Esophagus mucosa (tissue), 1 donor: ENCODE results near the gene OR52K2. TPM values are rescaled to one million over a fixed set of nuclear protein-coding genes. Genes with fewer than 3 reads are reported as not detected.
"Not testable (repeated sequence)": the region's sequence is repeated elsewhere in the genome, so short reads cannot be mapped to it uniquely, and the experiment has no call there.

Experiments used
- ATAC-seq: fragments of 200-7000 bp; cut with Tn5 transposase; one replicate; pipeline ENCODE4 v1.9.1; 2020
- total RNA-seq: library from RNA; stranded (reverse); gene quantifications from one replicate; pipeline ENCODE4 v1.2.4, GENCODE V29; 2023
- donor health status: DM: yes; HTN: yes; CAD: no.

The OR52K2 gene
- total RNA-seq, 1 donor from 2014 or later = not detected

- peak; percentile 42 for ATAC-seq
Measured at GRCh38 chr11:4480577-4481239, 31.6 kb downstream of the OR52K2 start.

- ATAC-seq = no peak
Measured at GRCh38 chr11:4481240-4481582, 32.1 kb downstream of the OR52K2 start.

- ATAC-seq = no peak
Measured at GRCh38 chr11:4482445-4482844, 33.4 kb downstream of the OR52K2 start, which contains the start of gene OR52K1. Gene OR52K1, plus strand, starts transcription at chr11:4482646. Its CDS starts 6,255 bp downstream, at chr11:4488901.

GRCh38 chr11:4484310-4484709, 35.2 kb downstream of the OR52K2 start:
- peak; percentile 88 for ATAC-seq

GRCh38 chr11:4491405-4491804, 42.3 kb downstream of the OR52K2 start:
- not testable (repeated sequence) for ATAC-seq

GRCh38 chr11:4491878-4492606, 42.9 kb downstream of the OR52K2 start:
- no peak for ATAC-seq

GRCh38 chr11:4493480-4493818, 44.4 kb downstream of the OR52K2 start:
- ATAC-seq = no peak

- peak; percentile 70 for ATAC-seq
Measured at GRCh38 chr11:4495487-4495886, 46.4 kb downstream of the OR52K2 start.

- no peak for ATAC-seq
Measured at GRCh38 chr11:4495986-4496385, 46.9 kb downstream of the OR52K2 start.

- peak; percentile 28 for ATAC-seq
Measured at GRCh38 chr11:4496557-4497248, 47.6 kb downstream of the OR52K2 start.

Other genes starting within 250 kb of the OR52K2 start
- gene OR52B4, start 80.9 kb upstream of the OR52K2 start, total RNA-seq = not detected
- gene TRIM21, start 55.6 kb upstream of the OR52K2 start, total RNA-seq = 7.1 TPM
- gene OR52K1, start 33.4 kb downstream of the OR52K2 start, total RNA-seq = not detected
- gene OR52M1, start 95.9 kb downstream of the OR52K2 start, total RNA-seq = not detected
- gene OR52I2, start 132.4 kb downstream of the OR52K2 start, total RNA-seq = not detected
- gene OR52I1, start 144.7 kb downstream of the OR52K2 start, total RNA-seq = not detected
- 4.7 TPM for gene TRIM68, start 158.9 kb downstream of the OR52K2 start, total RNA-seq
- not detected for gene OR51D1, start 188.2 kb downstream of the OR52K2 start, total RNA-seq
- not detected for gene OR51E1, start 194.7 kb downstream of the OR52K2 start, total RNA-seq
- gene OR51E2, start 248.6 kb downstream of the OR52K2 start, total RNA-seq = not detected